Measurements from ENCODE around the gene CDKL1.

DNA sequence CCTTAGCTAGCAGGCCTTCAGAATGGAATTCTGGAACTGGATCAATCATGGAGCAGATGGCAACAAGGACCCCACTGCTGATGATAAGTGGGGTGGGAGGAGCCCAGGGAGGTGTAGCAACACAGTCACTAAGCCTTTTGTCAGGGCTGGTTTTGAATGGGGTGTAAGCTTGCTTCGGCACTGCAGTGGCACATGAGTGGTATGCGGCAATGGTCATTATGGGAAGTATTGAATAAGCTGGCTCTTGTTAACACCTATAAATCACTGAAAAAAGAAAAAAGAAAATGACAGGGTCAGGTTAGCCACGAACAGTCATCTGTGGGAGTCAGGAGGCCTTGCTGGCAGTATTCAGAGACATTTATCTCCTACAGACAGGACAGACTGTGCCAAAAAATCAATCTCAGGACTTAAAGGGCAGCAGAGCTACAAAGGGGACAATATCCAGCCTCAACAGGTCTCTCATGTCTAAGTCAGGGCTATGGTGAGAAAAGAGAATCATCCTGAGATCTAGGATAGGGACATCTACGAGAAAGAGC is 19.1 kb downstream of the CDKL1 start:
- TF ChIP-seq YY1 (IDR thresholded peaks at IDR 0.05; ENCODE audit: insufficient read depth, insufficient read length): no peak
- no peak for TF ChIP-seq ZNF274 (IDR thresholded peaks at IDR 0.05; ENCODE audit: low read depth, low read length)
- no peak for TF ChIP-seq SUZ12 (IDR thresholded peaks at IDR 0.05; ENCODE audit: extremely low read depth, insufficient read depth, insufficient read length)
